Measurements from ENCODE around the gene ZDHHC4. TPM values are rescaled to one million over a fixed set of nuclear protein-coding genes. Genes with fewer than 3 reads are reported as not detected.

ZDHHC4 gene
- total and polyA plus RNA-seq, 9 donors: 35.9 to 92.0 (median 47.8) TPM

GRCh38 chr7:6608794-6609193, 31.5 kb downstream of the ZDHHC4 start:
- 90 to 95% (median 95%) methylated on average over 12 of the region's 12 CpGs for WGBS, 3 donors
- DNase-seq: no peak
- Histone ChIP-seq H3K27me3 (no peaks in the 10 kb centered on the region), H3K9me3 (no peaks in the 10 kb centered on the region), H3K36me3 (no peaks in the 10 kb centered on the region), H3K4me1 (ENCODE audit: insufficient read depth) (no peaks in the 10 kb centered on the region), H3K27ac (no peak overlapping the region), H3K4me3 (no peak overlapping the region)
- intact Hi-C loops (cut with DNase I): no loop called here
- TF ChIP-seq EP300 (IDR thresholded peaks at IDR 0.05): no peak
- no peak for TF ChIP-seq POLR2A (IDR thresholded peaks at IDR 0.05)
- no peak for TF ChIP-seq CTCF (IDR thresholded peaks at IDR 0.05)

GRCh38 chr7:6612819-6613218, 35.6 kb downstream of the ZDHHC4 start:
- no peak for DNase-seq
- intact Hi-C loops (cut with DNase I): no loop called here
- 50 to 65% (median 55%) methylated on average over 7 of the region's 7 CpGs for WGBS, 3 donors
- Histone ChIP-seq H3K27ac (no peak overlapping the region), H3K4me3 (no peak overlapping the region), H3K36me3 (no peaks in the 10 kb centered on the region), H3K27me3 (no peaks in the 10 kb centered on the region), H3K9me3 (no peaks in the 10 kb centered on the region), H3K4me1 (ENCODE audit: insufficient read depth) (peaks cover 8% of the 10 kb centered on the region)
- TF ChIP-seq CTCF (IDR thresholded peaks at IDR 0.05) (no peak), POLR2A (IDR thresholded peaks at IDR 0.05) (no peak), EP300 (IDR thresholded peaks at IDR 0.05) (no peak)

- intact Hi-C loops (cut with DNase I): no loop called here
- H3K4me3 ChIP-seq: no peak overlapping the region
- DNase-seq: no peak
- no peak overlapping the region for H3K27ac ChIP-seq
- H3K4me1 ChIP-seq (ENCODE audit: insufficient read depth): peaks cover 8% of the 10 kb centered on the region
- 29 to 68% (median 40%) methylated on average over 2 of the region's 2 CpGs for WGBS, 3 donors
- H3K9me3 ChIP-seq: no peaks in the 10 kb centered on the region
- TF ChIP-seq EP300 (IDR thresholded peaks at IDR 0.05): no peak
- TF ChIP-seq POLR2A (IDR thresholded peaks at IDR 0.05): no peak
- no peak for TF ChIP-seq CTCF (IDR thresholded peaks at IDR 0.05)
- no peaks in the 10 kb centered on the region for H3K36me3 ChIP-seq
- H3K27me3 ChIP-seq: no peaks in the 10 kb centered on the region
These were observed 36.5 kb downstream of the ZDHHC4 start for GRCh38 chr7:6613706-6614105.

- intact Hi-C loops (cut with DNase I): no loop called here
- H3K27ac ChIP-seq: peak within 1 kb of the TSS; percentile 41 to 45
These were observed 37.9 kb downstream of the ZDHHC4 start, which contains the start of gene ZNF853 for GRCh38 chr7:6614953-6615722. Gene ZNF853 (plus strand): TSS chr7:6615610. CDS start chr7:6616175, 565 bp downstream.

More at GRCh38 chr7:6614953-6615722, 37.9 kb downstream of the ZDHHC4 start, which contains the start of gene ZNF853:
- H3K36me3 ChIP-seq: no peaks in the 10 kb centered on the region
- peaks cover 8% of the 10 kb centered on the region for H3K4me1 ChIP-seq (ENCODE audit: insufficient read depth)
- H3K9me3 ChIP-seq: no peaks in the 10 kb centered on the region
- no peaks in the 10 kb centered on the region for H3K27me3 ChIP-seq
- DNase-seq: peak; percentile 31 to 71 (median 58)
- H3K4me3 ChIP-seq: peak within 1 kb of the TSS; percentile 50
- TF ChIP-seq POLR2A (IDR thresholded peaks at IDR 0.05) (no peak), EP300 (IDR thresholded peaks at IDR 0.05) (no peak)
- WGBS, 3 donors: 3 to 8% (median 6%) methylated on average over 12 to 86 of the region's 91 CpGs
